ENCODE results near the gene HTR1A.

HTR1A gene

GRCh38 chr5:63957617-63958016, 4.6 kb downstream of the HTR1A start:
- DNase-seq (ENCODE audit: low read depth) = no peak
- no peak overlapping the region for H3K4me3 ChIP-seq (ENCODE audit: low read depth, low read length)
- no peak for TF ChIP-seq CTCF (conservative IDR thresholded peaks at IDR 0.05; ENCODE audit: low read depth, low read length)

GRCh38 chr5:63953217-63953616, 9.0 kb downstream of the HTR1A start:
- no peak overlapping the region for H3K4me3 ChIP-seq (ENCODE audit: low read depth, low read length)
- no peak for TF ChIP-seq CTCF (conservative IDR thresholded peaks at IDR 0.05; ENCODE audit: low read depth, low read length)
- no peak for DNase-seq (ENCODE audit: low read depth)

- H3K4me3 ChIP-seq (ENCODE audit: low read depth, low read length) = no peak overlapping the region
- no peak for TF ChIP-seq CTCF (conservative IDR thresholded peaks at IDR 0.05; ENCODE audit: low read depth, low read length)
- no peak for DNase-seq (ENCODE audit: low read depth)
These were observed 27.1 kb downstream of the HTR1A start for GRCh38 chr5:63935103-63935502.

- DNase-seq (ENCODE audit: low read depth) = no peak
- no peak for TF ChIP-seq CTCF (conservative IDR thresholded peaks at IDR 0.05; ENCODE audit: low read depth, low read length)
- no peak overlapping the region for H3K4me3 ChIP-seq (ENCODE audit: low read depth, low read length)
These were observed 30.4 kb downstream of the HTR1A start for GRCh38 chr5:63931836-63932235.

- DNase-seq (ENCODE audit: low read depth) = no peak
- TF ChIP-seq CTCF (conservative IDR thresholded peaks at IDR 0.05; ENCODE audit: low read depth, low read length) = no peak
- no peak overlapping the region for H3K4me3 ChIP-seq (ENCODE audit: low read depth, low read length)
These were observed 33.8 kb downstream of the HTR1A start for GRCh38 chr5:63928451-63928850.

DNA sequence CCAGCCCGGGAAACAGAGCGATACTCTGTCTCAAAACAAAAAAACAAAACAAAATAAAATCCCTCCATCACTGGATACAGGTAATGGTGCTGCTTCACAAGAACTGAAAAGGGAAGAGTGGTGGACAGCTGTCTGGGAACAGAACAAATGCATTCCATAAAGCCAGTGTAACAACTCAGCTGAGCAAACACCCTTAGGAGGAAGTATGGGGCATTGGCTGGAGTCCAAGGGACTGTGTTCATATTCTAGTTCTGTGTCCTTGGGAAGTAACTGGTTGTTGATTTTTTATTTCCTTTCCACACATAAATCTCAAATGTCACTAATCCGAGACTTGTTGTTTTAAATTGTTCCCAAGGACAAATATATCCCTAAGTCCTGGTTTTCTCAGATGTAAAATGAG, 38.3 kb downstream of the HTR1A start:
- no peak for TF ChIP-seq CTCF (conservative IDR thresholded peaks at IDR 0.05; ENCODE audit: low read depth, low read length)
- H3K4me3 ChIP-seq (ENCODE audit: low read depth, low read length) = no peak overlapping the region
- no peak for DNase-seq (ENCODE audit: low read depth)

- H3K4me3 ChIP-seq (ENCODE audit: low read depth, low read length) = no peak overlapping the region
- TF ChIP-seq CTCF (conservative IDR thresholded peaks at IDR 0.05; ENCODE audit: low read depth, low read length) = no peak
- DNase-seq (ENCODE audit: low read depth) = no peak
These were observed 42.3 kb downstream of the HTR1A start for GRCh38 chr5:63919763-63920478.

Data from choroid plexus epithelial cell (primary cell).